SH-SY5Y (cell line): ENCODE results near the gene PRICKLE4.

Experiments used
- GATA2 ChIP-seq: IDR thresholded peaks from 2 replicates; pipeline ENCODE4 v1.6.1; 2011; ENCODE audit warnings: mild to moderate bottlenecking, low read depth, low read length
- GATA3 ChIP-seq: IDR thresholded peaks from 2 replicates; pipeline ENCODE4 v1.6.1; 2011; ENCODE audit warnings: low read depth, mild to moderate bottlenecking, low read length, moderate library complexity

DNA sequence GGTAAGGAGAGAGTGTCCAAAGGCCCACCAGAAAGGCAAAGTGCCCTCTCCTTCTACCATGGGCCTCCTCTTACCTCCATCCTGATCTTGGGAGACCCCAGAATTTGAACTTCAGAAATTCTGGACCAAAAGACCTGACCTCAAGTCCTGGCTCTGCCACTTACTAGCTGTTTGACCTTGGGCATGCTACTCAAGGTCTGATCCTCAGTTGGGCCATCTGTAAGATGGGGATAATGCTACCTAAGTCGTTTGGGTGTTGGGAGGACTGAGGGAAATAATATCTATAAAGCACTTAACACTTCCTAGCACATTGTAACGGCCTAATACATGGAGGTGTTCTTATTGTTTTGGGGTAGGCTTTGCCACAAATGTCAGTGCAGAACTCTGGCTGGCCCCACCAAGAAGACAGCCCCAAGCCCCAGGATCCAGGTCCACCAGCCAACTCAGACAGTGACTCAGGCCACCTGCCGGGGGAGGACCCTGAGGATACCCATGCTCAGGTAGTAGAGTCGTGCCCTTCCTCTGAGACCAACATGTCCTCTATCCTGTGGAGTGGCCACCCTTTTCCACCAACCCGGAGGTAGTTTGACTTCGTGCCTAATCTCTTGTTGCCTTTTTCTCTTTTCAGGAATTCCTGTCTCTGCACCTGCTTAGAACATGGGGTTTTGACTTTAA lies 2.7 kb downstream of the PRICKLE4 start:
- no peak for TF ChIP-seq GATA2
- no peak for TF ChIP-seq GATA3
